ENCODE data around the gene CAMK1D.

DNA sequence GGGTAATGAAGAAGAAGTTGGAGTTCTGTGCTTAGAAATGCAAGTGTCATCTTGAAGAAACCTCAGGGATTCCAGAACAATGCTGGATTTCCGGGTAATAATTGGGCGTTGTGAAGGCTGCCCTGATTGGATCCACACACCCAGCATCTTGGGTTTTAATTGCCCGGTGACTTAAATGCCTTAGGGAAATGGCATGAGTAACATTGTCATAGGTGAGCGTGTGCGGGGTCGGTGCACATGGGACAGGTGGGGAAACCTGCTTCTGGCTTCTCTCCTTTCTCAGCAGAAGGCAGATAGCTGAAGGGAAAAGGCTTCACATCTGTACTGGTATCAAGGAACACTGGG is 15.2 kb upstream of the CAMK1D start:
- TF ChIP-seq, protein P1, sequence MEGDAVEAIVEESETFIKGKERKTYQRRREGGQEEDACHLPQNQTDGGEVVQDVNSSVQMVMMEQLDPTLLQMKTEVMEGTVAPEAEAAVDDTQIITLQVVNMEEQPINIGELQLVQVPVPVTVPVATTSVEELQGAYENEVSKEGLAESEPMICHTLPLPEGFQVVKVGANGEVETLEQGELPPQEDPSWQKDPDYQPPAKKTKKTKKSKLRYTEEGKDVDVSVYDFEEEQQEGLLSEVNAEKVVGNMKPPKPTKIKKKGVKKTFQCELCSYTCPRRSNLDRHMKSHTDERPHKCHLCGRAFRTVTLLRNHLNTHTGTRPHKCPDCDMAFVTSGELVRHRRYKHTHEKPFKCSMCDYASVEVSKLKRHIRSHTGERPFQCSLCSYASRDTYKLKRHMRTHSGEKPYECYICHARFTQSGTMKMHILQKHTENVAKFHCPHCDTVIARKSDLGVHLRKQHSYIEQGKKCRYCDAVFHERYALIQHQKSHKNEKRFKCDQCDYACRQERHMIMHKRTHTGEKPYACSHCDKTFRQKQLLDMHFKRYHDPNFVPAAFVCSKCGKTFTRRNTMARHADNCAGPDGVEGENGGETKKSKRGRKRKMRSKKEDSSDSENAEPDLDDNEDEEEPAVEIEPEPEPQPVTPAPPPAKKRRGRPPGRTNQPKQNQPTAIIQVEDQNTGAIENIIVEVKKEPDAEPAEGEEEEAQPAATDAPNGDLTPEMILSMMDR (IDR thresholded peaks at IDR 0.05) = no peak
- TF ChIP-seq POLR2A (IDR thresholded peaks at IDR 0.05) (no peak), POLR2AphosphoS5 (IDR thresholded peaks at IDR 0.05; ENCODE audit: insufficient read depth in 1 of 2, low read depth in 1 of 2) (no peak)
